Stimulated activated naive CD8-positive, alpha-beta T cell treated with anti-CD3 and anti-CD28 coated beads, Interleukin-15, amount 100 ng/mL, for 72 hours (primary cell): ENCODE results near the gene MED31.
"Not testable (repeated sequence)": the region's sequence is repeated elsewhere in the genome, so short reads cannot be mapped to it uniquely, and the experiment has no call there.

ENCODE experiments used
- ATAC-seq: fragments of 150-1000 bp; cut with Tn5 transposase; 2 replicates; pipeline ENCODE4 v1.10.0; 2021; ENCODE audit warnings: mild to moderate bottlenecking, moderate library complexity
- DNase-seq, 2 donors: peaks; one replicate each; pipeline ENCODE4 v3.0.0; 2021 to 2022
- H3K27ac Mint-ChIP-seq, 2 donors: one replicate each; pipeline ENCODE4 v1.8.0; 2022; ENCODE audit warnings: mild to moderate bottlenecking in 2 of 2, mixed read lengths in 2 of 2, moderate library complexity in 2 of 2
- H3K27me3 Mint-ChIP-seq: one replicate; pipeline ENCODE4 v1.8.0; 2022; ENCODE audit warnings: mixed read lengths
- H3K4me1 Mint-ChIP-seq: one replicate; pipeline ENCODE4 v1.8.0; 2022; ENCODE audit warnings: mild to moderate bottlenecking, mixed read lengths
- H3K4me3 Mint-ChIP-seq, 2 donors: one replicate each; pipeline ENCODE4 v1.8.0; 2022; ENCODE audit warnings: mild to moderate bottlenecking in 2 of 2, mixed read lengths in 2 of 2, moderate library complexity in 1 of 2
- H3K9me3 Mint-ChIP-seq, 2 donors: one replicate each; pipeline ENCODE4 v1.8.0; 2022; ENCODE audit warnings: mixed read lengths in 2 of 2

The MED31 gene

DNA sequence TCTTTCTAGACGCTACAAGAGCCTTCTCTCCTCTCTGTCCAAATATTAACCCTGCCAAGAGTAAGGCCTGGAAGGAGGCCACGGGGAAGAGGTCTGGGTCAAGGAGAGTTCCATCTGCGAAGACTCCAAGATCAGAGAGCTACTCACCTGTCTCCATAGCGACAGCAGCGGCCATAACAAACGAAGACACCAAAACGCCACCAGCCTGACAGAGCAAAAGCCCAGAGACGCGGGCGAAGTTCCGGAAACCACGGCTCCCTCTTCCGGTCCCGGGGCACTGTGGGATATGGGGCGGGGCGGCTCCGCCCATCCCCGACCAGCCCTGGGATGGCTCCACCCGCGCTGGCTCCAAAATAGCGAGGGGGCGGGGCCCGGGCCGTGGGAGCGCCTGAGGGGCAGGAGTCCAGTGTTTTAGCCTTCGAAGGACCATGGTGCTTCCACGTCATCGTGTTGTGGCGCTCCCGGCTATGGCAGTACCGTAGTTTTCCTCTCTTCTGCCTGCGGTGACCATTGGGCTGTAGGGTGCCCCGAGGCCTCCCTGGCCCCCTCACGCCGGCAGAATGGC is at the start of gene MED31, which contains the start of gene C17orf100:
TSS of gene MED31 (minus strand) at position 252 of the 565 bp plus-strand sequence. CDS start at position 175, 77 bp downstream.
TSS of gene C17orf100 (plus strand) at position 409 of the 565 bp plus-strand sequence. CDS start at position 561, 152 bp downstream.
- ATAC-seq (peak; percentile 97), DNase-seq (peak; percentile 90 to 95)
- H3K4me3 Mint-ChIP-seq, result peak within 1 kb of the TSS; percentile 93 to 96
- no peaks in the 10 kb centered on the region for H3K27me3 Mint-ChIP-seq
- H3K27ac Mint-ChIP-seq, result peak within 1 kb of the TSS; percentile 98 to 100
- H3K9me3 Mint-ChIP-seq, result no peaks in the 10 kb centered on the region
- H3K4me1 Mint-ChIP-seq, result peaks cover 64% of the 10 kb centered on the region

DNA sequence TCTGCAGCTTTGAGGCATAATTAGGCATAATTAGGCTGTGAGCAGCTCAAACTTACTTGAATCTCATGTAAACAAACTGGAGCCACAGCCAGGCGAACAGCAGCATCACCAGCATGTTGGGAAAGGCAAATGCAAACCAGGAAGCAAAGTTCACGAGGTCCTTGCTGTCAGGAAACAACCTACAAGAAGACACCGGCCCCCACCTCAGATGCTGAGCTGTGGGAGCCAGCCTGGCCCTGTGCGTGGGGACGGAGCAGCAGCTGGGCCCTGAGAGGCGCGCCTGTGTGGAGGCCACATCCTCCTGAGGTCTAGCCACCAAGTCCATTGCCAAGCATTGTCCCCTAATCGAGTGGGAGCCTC is 49.5 kb upstream of the MED31 start:
- no peak for DNase-seq
- ATAC-seq, result no peak
- H3K27ac Mint-ChIP-seq, result no peak overlapping the region
- no peaks in the 10 kb centered on the region for H3K9me3 Mint-ChIP-seq
- no peak overlapping the region for H3K4me3 Mint-ChIP-seq
- H3K4me1 Mint-ChIP-seq, result peaks cover 8% of the 10 kb centered on the region
- peaks cover 8% of the 10 kb centered on the region for H3K27me3 Mint-ChIP-seq

DNA sequence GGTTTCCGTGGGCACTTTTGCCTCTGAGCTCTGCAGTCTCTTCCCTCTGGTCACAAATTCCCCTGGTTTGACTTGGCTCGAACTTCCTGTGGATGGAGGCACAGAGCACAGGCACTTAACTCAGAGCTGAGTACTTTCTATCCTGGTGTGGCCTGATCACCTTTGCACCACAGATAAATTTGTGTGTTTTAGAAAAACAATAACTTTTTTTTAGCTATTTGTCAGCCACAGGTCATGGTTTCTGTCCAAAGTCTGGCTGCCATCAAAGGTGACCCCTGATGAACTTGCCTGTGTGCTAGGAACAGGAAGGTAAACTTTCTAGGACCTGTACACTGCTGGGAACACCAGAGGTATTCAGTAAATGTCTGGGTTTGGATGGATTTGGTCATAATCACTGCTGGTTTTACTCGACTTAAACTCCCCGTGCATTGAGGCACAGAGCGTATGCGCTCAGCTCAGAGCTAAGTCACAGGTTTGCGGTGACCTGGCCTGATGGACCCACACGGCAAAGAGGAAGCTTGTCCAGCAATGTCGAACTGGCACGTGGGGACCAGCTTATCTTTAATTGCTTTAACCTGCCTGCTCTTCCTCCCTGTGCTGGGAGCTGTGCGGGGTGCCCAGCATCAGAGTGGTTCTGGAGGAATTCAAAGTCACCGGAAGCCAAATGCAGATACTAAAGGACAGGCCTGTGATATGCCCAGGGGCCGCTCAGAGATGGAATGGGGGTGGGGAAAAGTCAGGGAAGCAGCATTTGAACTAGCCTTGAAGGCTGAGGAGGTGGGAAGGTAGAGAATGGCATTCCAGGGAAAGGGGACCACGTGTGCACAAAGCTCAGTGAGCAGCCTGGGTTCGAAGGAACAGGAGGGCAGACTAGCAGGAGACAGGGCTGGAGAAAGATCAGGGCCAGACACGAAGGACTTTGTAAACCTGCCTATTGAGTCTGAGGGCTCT is 48.9 kb upstream of the MED31 start:
- Mint-ChIP-seq H3K9me3 (no peaks in the 10 kb centered on the region), H3K4me1 (peaks cover 8% of the 10 kb centered on the region), H3K27ac (no peak overlapping the region), H3K4me3 (no peak overlapping the region), H3K27me3 (peaks cover 13% of the 10 kb centered on the region)
- no peak for ATAC-seq
- DNase-seq, result no peak

DNA sequence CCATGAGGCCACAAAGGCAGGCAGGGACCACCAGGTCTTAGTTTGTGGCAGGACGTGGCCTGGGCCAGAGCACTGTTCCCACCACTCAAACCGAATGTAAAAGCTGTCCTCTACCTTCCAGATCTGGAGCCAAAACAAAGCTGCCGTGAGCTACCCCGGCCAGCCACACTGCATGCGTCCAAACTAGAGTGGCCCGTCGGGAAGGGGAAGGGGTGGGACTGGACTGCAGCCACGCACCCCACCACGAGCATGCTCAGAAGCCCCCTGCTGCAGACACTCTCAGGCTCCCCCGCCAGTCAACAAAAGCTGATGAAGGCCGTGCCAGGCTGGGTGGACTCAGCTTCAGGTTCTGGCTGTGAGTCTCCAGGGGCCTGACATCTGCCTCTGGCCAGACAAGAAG is 46.6 kb upstream of the MED31 start:
- Mint-ChIP-seq H3K4me3 (no peak overlapping the region), H3K27me3 (peaks cover 18% of the 10 kb centered on the region), H3K9me3 (no peaks in the 10 kb centered on the region), H3K27ac (no peak overlapping the region), H3K4me1 (peaks cover 8% of the 10 kb centered on the region)
- DNase-seq (no peak), ATAC-seq (no peak)

DNA sequence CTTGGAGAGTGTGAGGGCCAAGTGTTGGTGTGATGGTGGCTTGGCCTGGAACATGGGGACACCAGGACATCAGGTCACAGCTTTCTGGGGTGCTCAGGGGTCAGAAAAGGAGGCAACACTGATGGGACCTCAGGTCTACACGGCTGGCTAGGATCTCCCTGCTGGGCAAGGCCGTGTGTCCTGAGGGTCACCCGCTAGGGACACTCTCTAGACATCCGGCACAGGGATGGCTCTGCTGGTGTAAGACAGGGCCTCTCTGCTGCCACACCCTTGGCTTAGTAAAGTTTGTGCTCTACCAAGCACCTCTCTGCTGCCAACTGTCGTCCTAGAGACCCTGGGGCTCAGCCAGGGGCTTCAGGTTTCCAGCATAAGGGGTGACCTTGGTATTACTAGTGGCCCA is 45.5 kb upstream of the MED31 start:
- no peaks in the 10 kb centered on the region for H3K9me3 Mint-ChIP-seq
- no peak overlapping the region for H3K27ac Mint-ChIP-seq
- ATAC-seq (no peak), DNase-seq (no peak)
- peaks cover 5% of the 10 kb centered on the region for H3K4me1 Mint-ChIP-seq
- no peak overlapping the region for H3K4me3 Mint-ChIP-seq
- H3K27me3 Mint-ChIP-seq, result peaks cover 26% of the 10 kb centered on the region

DNA sequence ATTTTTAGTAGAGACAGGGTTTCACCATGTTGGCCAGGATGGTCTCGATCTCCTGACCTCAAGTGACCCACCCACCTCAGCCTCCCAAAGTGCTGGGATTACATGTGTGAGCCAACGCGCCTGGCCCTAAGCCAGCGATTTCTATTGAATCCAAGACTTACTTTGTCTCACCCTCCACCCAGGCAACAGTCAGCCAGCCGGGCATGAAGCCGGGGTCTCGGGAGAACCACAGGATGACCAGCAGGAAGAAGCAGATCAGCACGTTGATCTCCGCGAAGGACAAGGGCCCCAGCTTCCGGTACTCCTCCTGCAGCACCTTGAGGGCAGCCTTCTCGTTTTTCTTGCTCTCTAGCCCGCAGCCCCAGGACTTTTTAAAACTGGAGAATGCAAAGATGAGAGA is 44.2 kb upstream of the MED31 start:
- Mint-ChIP-seq H3K27me3 (peaks cover 38% of the 10 kb centered on the region), H3K4me3 (no peak overlapping the region), H3K9me3 (no peaks in the 10 kb centered on the region), H3K27ac (no peak overlapping the region), H3K4me1 (no peaks in the 10 kb centered on the region)
- ATAC-seq, result no peak
- DNase-seq, result no peak

DNA sequence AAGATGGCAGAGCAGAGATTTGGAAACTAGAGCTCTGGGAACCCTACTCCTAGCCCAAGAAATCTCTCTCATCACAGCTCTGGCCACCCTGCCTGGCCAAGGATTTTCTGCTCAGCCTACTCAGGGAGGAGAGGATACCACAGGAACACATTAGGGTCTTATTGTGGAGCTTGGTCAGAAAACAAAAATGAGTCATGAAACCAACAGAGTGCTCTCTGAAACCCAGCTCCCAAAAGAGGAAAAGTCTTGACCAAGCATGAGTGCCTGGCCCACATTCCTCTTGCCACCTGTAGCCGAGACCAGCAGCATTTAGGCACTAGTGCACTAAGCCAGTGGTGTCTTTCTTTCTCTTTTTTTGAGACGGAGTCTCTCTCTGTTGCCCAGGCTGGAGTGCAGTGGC is 43.6 kb upstream of the MED31 start:
- Mint-ChIP-seq H3K4me1 (no peaks in the 10 kb centered on the region), H3K27ac (no peak overlapping the region), H3K4me3 (no peak overlapping the region), H3K27me3 (peaks cover 38% of the 10 kb centered on the region), H3K9me3 (no peaks in the 10 kb centered on the region)
- no peak for DNase-seq
- ATAC-seq, result no peak

DNA sequence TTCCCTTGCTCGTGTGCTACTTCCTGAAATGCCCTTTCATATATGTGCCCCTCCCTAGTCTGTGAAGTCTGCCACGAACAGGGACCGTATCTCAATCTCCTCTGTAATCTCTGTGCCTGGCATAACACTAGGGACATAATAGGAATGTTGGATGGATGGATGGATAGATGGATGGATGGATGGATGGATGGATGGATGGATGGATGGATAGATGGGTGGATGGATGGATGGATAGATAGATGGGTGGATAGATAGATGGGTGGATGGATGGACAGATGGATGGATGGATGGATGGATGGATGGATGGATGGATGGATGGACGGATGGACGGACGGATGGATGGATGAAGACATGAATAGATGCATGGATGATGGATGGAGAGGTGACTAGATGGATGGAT is 40.6 kb upstream of the MED31 start:
- not testable (repeated sequence) for H3K9me3 Mint-ChIP-seq, ATAC-seq, H3K4me3 Mint-ChIP-seq, DNase-seq, H3K27ac Mint-ChIP-seq, H3K4me1 Mint-ChIP-seq
- peaks cover 49% of the 10 kb centered on the region for H3K27me3 Mint-ChIP-seq

DNA sequence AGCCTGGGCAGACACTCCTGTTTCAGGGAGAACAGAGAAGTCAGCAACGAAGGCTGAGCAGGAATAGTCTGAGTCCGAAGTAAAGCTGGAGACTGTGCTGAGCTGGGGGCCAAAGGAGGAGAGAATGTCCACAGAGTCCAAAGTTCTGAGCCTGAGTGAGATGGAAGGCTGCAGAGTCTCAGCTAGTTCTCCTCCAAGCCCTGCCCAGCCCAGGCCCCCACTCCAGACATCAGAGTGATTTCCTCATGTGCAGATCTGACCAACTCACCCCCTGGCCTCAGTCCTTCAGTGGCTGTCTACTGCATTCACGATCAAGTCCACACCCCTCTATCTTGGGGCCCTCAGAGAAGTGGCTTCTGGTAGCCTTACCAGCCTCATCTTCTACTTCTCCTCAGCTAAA is 40.1 kb upstream of the MED31 start:
- Mint-ChIP-seq H3K4me3 (no peak overlapping the region), H3K27ac (no peak overlapping the region), H3K9me3 (no peaks in the 10 kb centered on the region), H3K4me1 (no peaks in the 10 kb centered on the region), H3K27me3 (peaks cover 53% of the 10 kb centered on the region)
- no peak for ATAC-seq
- DNase-seq, result no peak

DNA sequence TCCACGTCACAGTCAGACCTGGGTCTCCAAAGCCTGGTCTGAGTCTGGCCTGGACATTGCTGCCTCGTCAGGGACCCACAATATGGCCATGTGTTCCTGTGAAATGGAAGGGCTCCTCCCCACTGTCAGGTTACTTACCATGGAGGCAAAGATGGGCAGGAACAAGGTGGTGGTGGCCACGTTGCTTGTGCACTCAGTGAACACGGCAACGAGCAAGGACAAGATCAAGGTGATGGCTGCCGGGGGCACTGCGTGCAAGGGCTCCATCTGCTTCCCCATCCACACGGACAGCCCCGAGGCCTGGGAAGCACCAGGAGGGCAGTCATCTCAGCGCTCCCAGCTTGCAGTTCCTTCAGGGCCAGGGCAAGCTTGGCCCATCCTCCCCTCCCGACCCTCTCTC is 39.2 kb upstream of the MED31 start:
- H3K27me3 Mint-ChIP-seq, result peaks cover 55% of the 10 kb centered on the region
- no peaks in the 10 kb centered on the region for H3K4me1 Mint-ChIP-seq

DNA sequence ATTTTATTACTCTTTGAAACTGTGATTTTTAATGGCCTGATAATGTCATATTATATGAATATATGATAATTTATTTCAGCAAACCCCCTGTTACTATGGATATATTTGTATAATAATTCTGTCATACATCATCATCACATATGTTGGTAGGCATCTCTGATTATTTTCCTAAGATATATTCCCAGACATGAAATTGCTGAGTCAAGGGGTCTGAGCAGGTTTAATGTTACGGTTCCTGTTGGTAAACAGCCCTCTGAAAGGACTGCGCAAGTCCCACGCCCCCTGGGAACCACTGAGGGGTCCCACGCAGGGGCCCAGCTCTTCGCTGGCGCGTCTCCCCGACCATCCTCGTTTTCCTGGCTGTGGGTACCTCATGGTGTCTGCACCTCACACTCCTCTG is 37.5 kb upstream of the MED31 start:
- no peaks in the 10 kb centered on the region for H3K4me1 Mint-ChIP-seq
- no peak overlapping the region for H3K27ac Mint-ChIP-seq
- no peak for DNase-seq
- no peak for ATAC-seq
- peaks cover 64% of the 10 kb centered on the region for H3K27me3 Mint-ChIP-seq
- no peaks in the 10 kb centered on the region for H3K9me3 Mint-ChIP-seq
- H3K4me3 Mint-ChIP-seq, result no peak overlapping the region

More for the DNA sequence above, 39.2 kb upstream of the MED31 start:
- no peak for ATAC-seq
- Mint-ChIP-seq H3K4me3 (no peak overlapping the region), H3K9me3 (no peaks in the 10 kb centered on the region), H3K27ac (no peak overlapping the region)
- DNase-seq, result no peak

DNA sequence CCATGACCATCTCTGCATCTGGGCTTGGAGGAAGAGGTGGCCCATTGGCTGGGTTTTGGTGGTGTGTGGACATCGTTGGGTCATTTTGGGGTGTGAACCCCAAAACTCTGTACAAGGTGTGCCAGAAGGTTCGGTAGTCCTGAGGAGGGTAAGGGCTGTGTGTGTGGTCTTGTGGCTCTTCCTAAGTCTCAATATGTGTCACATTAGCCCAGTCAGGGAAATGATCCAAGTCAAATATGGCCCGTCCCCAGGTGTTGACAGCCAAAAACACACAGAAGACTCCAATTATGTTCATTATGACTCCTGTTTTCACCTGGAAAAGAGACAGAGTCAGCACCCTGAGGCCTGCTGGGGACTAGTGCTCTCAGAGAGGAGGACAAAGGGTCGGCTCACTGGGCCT is 34.6 kb upstream of the MED31 start:
- no peak overlapping the region for H3K4me3 Mint-ChIP-seq
- ATAC-seq (no peak), DNase-seq (no peak)
- peaks cover 68% of the 10 kb centered on the region for H3K27me3 Mint-ChIP-seq
- H3K4me1 Mint-ChIP-seq, result no peaks in the 10 kb centered on the region
- no peaks in the 10 kb centered on the region for H3K9me3 Mint-ChIP-seq
- H3K27ac Mint-ChIP-seq, result no peak overlapping the region

DNA sequence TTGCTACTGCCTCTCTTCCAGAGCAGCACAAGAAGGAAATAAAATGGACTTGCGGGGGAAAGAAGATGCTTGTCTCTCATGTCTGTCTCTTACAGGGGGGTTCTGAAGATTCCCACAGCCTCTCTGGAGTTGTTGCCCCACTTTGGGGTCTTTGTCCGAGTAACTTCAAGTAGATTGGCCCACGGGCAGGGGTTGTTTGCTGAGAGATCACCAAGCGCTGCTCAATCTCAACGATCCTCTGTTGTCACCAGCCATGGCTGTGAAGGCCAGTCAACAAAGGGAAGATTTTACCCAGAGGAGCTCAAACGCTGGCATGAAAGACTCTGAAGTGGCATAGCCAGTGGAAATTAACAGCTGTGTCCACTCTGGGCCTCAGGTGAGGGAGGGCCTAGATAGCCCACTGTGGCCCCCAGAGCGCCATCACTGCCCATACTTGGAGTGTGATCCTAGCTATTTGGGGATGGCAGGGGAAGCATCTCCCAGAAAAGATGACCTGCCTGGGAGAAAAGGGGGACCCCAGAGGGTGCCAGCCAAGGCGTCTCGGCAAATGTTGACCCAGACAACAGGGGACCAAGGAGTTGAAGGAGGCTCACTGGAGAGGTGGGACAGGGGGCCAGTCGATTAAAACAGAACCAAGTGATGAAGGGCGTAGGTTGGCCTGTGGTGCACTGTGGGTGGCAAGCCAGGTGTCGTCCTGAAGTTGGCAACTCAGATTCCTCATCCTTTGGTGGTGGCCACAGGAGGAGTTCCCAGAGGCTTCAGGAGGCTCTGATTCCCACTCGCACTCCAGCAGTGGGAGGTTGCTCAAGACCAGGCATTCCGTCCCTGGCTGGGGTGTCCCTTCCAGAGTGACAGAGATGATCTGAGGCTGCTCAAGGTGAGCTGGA is 33.7 kb upstream of the MED31 start:
- Mint-ChIP-seq H3K27me3 (peaks cover 74% of the 10 kb centered on the region), H3K4me1 (no peaks in the 10 kb centered on the region), H3K4me3 (no peak overlapping the region), H3K27ac (no peak overlapping the region), H3K9me3 (no peaks in the 10 kb centered on the region)
- no peak for DNase-seq
- ATAC-seq, result no peak

DNA sequence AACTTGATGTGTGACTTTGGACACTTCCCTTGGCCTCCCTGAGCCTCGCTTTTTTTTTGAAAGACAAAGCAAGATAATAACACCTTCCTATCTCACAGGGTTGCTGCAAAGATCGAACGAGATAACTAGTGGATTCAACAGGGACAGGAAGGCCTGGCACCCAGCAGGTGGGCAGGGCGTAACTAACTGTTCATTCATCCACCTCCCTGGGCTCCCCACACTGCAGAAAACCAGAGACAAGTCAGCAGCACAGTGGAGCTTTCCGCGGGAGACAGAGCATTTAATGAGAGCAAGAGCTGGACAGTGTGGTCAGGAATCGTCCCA is 33.0 kb upstream of the MED31 start:
- Mint-ChIP-seq H3K27me3 (peaks cover 78% of the 10 kb centered on the region), H3K27ac (no peak overlapping the region), H3K4me1 (no peaks in the 10 kb centered on the region), H3K9me3 (no peaks in the 10 kb centered on the region), H3K4me3 (no peak overlapping the region)
- ATAC-seq, result no peak
- no peak for DNase-seq

DNA sequence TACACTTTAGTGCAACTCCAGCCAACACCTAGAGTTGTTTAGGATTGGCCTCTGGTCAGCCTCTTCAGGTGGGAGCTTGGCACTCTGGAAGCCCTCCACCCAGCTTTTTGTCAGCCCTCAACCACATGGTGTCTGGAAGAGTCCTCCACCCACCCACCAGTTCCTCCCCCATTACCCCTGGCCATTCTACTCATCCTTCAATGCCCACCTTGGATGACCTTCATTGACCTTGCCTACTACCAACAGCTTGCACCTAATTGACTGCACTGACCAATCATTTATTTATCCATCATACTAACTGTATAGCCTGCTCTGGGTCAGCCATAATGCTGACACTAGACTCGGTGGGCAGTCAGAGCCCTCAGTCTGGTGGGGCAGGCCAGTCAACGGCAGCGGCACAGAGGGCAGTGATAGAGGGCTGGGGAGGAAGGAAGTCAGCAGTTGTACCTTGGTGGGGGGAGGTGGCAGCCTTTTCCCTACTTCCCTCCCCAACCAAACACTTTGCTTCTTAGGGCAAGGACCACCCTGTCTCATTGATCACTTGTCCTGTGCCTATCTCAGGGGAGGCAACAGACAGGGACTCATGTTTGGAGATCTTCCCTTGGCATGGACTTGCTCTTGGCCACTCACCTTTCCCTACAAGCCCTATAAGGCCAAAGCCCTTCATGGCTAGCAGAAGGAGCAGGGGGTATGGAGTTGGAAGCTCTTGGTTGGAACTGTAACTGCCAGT is 32.5 kb upstream of the MED31 start:
- DNase-seq (no peak), ATAC-seq (no peak)
- H3K9me3 Mint-ChIP-seq, result no peaks in the 10 kb centered on the region
- no peaks in the 10 kb centered on the region for H3K4me1 Mint-ChIP-seq
- H3K4me3 Mint-ChIP-seq, result no peak overlapping the region
- H3K27me3 Mint-ChIP-seq, result peaks cover 82% of the 10 kb centered on the region
- no peak overlapping the region for H3K27ac Mint-ChIP-seq
